WTC11 (cell line): ENCODE measurements around the gene NCOA1.

Experiments
- FOXK1 ChIP-seq: sonication (generic); formaldehyde crosslinking; IDR thresholded peaks from 2 replicates; pipeline ENCODE4 v1.8.0; 2022; ENCODE audit warnings: mild to moderate bottlenecking, moderate library complexity, missing genetic modification reagents
- ZNF317 ChIP-seq: sonication (generic); formaldehyde crosslinking; IDR thresholded peaks from 2 replicates; pipeline ENCODE4 v1.8.1; 2023; ENCODE audit warnings: low read depth, mild to moderate bottlenecking, moderate library complexity, missing genetic modification reagents, borderline replicate concordance

- TF ChIP-seq ZNF317 (CRISPR knock-in tag) (no peak), FOXK1 (CRISPR knock-in tag) (no peak)
Observed at GRCh38 chr2:24816404-24816803, 325.4 kb downstream of the NCOA1 start.
